Suppressor macrophage (primary cell): ENCODE data around the gene RASSF8.

Experiments used
- DNase-seq, 4 experiments: peaks; one replicate each; pipeline ENCODE4 v3.0.0-alpha.2; 2020 to 2022
- total RNA-seq, 17 experiments: gene quantifications; one replicate each; lab custom pipeline; 2026; ENCODE audit warnings: mixed read lengths in 6 of 17, inconsistent platforms in 3 of 17; lab: John Stamatoyannopoulos, UW

RASSF8 gene, protein sequence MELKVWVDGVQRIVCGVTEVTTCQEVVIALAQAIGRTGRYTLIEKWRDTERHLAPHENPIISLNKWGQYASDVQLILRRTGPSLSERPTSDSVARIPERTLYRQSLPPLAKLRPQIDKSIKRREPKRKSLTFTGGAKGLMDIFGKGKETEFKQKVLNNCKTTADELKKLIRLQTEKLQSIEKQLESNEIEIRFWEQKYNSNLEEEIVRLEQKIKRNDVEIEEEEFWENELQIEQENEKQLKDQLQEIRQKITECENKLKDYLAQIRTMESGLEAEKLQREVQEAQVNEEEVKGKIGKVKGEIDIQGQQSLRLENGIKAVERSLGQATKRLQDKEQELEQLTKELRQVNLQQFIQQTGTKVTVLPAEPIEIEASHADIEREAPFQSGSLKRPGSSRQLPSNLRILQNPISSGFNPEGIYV
- total RNA-seq: 9.3 to 25.5 (median 16.8) reads per million in 17 experiments

DNA sequence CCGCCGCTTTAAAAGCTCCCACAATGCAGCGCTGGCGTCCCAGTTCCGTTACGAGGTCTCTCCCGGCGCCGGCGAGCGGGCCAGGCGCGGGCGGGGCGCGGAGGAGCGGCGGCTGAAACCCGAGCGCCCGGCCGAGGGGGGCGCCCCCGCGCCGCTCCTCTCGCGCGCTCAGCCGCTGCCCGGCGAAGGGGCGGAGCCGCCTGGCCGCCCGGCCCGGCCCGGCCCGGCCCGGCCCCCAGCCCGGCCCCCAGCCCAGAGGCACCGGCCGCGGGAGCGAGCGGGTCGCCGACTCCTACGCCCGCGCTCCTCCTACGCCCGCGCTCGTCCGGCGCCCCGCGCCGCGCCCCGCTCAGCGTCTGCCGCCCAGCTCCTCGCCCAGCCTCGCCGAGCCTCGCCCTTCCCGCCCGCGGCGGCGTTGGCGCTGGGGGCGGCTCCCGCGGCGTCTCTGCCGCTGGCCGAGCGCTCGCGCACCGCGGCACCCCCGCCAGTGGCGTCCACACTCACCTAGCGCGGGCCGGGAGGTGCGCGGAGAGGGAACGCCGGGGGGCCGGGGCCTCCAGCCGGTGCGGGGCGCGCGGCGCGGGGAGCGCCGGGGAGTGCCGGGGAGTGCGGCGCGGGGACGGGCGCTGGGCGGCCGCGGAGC is at the start of gene RASSF8:
Gene RASSF8 (plus strand): TSS at position 255 of the 643 bp plus-strand sequence. CDS start 96,662 bp downstream, outside the sequence.
- peak; percentile 73 to 92 (median 82) for DNase-seq

DNA sequence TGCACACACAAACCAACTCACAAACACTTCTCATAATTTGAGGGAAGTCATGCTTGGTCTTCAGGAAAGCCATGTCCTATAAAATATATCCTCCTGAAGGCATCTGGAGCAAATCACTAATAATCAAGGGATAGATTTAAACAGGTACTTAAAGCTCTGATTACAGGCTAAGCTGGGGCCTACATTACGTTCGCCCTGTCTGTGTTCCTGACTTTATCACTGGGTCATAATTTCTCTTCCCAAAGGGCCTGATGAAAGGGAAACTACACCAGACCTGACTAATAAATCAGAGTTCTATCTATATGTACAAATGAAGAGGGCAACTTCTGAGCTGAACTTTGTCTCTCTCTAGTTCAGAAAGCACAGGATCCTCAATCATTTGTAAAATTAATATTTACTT is 43.9 kb upstream of the RASSF8 start:
- no peak for DNase-seq

DNA sequence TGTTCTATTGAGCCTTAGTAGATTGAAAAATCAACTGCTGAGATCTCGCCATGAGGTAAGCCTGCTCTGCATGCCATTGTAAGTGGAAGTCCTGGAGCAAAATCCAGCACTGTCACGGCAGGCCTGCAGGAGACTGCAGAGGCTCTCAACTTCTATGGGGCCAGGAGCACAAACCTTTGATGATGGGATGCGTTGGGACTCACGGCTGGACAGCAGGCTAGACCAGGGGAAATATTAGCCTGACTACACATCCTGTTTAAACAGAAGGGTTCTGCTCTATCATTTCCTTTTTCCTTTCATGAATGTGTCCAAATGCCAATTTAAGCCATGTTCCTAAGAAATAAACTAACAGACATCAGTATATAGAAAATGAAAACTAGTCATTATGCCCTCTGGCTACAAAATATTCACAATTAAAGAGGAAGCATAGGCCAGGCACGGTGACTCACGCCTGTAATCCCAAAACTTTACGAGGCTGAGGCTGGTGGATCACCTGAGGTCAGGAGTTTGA is 33.9 kb upstream of the RASSF8 start:
- DNase-seq: no peak

DNA sequence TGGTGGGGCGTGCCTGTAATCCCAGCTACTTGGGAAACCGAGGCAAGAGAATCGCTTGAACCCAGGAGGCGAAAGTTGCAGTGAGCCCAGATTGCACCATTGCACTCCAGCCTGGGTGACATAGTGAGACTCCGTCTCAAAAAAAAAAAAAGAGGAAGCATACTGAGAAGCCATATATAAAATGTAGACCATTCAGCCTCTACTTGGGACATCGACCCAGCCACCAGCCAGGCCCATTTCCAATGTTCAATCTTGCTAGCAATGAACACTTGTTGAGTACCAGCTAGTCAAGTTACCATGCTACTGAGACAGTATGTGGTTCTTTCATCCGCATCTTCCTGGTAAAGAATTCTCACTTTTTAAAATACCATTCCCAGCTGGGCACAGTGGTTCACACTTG is 33.4 kb upstream of the RASSF8 start:
- no peak for DNase-seq

DNA sequence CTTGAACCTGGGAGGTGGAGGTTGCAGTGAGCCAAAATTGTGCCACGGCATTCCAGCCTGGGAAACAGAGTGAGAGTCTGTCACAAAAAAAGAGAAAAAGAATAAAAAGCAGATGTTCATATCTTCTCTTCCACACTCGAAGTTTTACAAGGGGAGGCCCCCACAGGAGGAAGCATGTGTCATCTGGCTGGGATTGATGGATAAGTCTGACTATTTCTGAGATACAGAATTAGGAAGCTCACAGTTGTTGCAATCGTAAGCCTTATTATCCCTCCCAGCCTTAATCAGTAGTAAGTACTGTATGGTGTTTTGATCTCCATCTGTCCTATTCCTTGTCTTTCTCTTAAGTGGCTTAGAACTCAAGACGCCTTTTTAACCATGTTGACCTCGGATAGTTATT is 31.9 kb upstream of the RASSF8 start:
- DNase-seq: no peak

DNA sequence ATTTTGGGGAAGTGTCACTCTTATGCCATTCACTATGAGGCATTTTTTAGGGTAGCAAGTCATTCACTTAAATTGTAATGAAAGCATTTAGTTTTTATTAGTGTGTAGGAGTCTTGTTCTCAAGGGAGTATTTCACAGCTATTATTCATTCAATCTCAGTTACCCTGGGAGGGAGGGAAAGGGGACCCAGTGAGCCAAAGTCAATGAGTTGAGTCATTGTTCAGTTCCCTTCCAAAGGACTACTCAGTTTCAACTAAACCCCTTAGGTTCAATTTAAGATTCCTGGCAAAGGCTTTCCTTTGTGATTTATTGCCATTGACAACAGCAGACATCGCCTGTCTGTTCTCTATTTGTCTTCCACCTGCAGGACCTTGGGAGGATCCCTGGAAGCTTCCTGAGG is 29.3 kb upstream of the RASSF8 start:
- DNase-seq: no peak

DNA sequence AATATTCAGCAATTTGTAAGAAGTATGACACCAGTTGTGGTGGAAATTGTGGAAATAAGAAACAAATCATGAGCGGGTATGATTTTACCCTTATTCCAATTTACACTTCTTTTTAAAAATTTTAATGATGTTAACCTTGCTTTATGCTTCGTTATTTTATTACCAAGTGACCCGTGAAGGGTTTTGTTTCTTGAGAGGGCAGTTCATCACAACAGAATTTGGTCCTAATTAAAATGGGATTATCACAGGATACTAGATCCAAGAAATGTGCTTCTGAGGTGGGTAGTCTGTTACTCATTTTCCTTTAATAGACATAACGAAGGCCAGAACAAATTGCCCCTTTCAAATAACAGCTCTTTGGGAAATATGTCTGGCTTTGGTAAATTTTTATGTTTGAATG is 25.5 kb upstream of the RASSF8 start:
- DNase-seq: no peak

DNA sequence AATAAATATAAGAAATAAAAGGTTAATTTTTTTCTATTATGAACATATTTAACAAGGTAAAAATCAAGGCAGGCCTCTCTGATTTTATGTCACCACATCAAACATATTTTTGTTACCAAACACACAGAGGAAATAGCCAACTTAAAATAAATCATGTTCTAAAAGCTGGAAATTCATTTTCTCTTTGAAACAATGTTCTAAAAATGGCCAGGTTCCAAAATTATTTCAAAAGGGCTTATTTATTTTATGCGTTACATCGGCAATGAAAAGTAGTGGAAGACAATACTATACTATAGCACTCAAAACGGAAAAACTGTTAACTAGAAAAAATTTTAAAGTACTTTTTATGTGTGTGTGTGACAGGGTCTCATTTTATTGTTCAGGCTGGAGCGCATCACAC is 24.0 kb upstream of the RASSF8 start:
- DNase-seq: no peak

DNA sequence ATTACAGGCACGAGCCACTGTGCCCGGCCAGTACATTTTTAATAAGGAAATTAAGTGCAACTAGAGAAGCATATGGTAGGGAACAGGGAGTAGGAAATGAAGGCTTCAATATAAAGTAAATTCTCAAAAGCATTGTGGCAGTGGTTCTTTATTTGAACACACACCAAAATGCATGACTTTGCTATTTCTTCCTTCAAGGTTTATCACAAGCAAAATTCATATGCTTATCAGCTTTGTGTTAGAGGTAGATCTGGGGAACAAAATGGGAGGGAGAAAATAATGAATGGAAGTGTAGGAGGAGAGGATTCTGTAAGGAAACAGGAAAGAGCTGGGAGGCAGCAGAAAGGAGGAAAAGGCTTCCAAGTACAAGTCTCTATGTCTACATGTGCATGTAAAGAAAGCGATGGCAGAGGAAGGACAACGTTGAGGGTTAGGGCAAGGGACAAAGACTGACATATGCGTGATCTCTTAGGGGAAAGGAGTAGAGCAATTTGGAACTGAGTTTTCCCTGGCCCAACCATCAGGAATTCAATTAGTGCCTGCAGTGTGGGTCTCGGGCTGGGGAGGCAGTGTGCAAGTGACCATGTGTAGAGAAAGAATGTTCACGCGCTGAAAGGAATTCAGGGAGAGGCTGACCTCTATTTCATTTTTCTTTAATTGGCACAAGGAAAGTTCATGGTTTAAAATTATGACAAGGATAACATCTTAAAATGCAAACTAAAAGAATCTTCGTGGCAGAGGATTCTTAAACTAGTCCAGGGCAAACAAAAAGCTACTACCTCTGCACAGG is 22.9 kb upstream of the RASSF8 start:
- no peak for DNase-seq

DNA sequence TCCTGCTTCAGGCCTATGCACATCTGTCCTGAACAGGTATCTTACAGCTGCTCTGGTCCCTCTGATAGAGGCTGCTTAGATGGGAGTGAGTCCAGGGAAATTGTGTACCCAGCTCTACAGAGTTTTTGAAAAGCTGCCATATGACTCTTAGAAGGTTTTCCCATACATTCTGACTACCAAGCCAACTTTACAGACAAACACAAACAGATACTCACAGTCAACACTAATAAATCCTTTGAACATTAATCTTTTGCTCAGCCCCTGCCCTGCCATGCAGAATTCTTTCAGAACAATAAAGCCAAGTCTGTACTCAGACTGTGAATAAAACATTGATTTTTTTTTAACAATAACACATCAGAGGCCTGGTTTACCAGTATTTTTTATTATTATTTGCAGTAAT is 21.4 kb upstream of the RASSF8 start:
- no peak for DNase-seq

DNA sequence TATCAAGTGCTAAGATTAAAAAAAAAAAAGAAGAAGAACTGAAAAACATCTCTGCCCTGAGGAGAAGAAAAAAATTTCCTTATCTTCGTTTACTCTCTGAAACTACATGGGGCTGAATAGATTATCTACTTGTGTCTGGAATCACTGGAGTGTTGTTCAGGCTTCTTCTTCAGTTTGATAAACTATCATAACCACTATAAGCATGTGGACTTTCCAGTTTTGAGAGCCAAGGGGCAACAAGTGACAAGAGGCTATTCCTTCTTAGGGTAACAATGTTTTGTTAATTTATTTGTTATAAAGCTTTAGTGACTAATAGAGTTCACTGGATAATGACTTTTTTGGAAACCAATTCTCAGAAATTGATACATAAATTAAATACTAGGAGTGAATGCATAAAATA is 19.9 kb upstream of the RASSF8 start:
- DNase-seq: no peak

DNA sequence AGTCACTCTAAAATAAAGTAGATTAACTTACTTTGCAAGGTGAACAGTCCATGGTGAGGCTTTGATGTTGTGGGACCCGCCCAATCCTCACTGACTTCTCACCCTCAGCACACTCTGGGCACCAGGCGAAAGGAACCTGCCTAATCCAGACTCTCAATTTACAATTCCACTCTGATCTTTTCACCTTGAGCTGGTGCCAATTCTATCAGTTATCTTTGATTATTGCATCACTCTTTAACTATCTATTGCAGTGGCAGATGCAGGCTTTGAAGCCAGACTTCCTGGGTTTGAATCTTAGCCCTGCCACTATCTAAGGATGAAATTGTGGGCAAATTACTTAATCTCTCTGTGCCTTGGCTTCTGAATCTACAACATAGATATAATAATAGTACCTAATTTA is 18.9 kb upstream of the RASSF8 start:
- no peak for DNase-seq

DNA sequence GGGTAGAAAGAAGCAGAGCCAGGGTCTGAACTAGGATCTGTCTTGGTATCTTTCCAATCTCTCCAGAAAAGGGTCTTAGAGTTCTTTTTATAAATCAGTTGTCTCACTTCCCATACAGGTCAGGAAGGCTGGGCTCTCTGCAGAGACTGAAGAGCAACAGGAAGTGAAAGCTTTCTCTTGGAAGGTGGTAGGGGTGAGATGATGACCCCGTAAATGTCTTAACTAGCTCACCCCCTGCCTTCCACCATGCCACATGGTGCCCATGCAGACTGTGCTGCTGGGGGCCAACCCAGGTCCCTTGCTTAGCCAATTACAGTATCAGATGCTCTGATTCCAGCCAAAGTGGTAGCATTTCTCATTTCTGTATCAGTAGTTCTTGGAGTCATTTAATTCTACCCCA is 17.6 kb upstream of the RASSF8 start:
- no peak for DNase-seq

DNA sequence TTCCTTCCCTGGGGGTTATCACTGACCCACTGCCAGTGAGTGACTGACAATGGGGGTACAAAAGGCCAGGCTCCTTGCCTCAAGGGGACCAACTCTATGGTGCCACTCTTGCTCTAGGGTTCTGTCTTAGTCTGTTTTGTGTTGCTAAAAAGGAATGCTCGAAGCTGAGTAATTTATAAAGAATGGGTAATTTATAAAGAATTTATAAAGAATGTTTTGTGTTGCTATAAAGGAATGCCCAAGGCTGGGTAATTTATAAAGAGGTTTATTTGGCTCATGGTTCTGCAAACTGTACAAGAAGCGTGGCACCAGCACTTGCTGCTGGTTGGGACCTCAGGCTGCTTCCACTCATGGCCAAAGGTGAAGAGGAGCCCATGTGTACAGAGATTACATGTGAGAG is 15.8 kb upstream of the RASSF8 start:
- no peak for DNase-seq

DNA sequence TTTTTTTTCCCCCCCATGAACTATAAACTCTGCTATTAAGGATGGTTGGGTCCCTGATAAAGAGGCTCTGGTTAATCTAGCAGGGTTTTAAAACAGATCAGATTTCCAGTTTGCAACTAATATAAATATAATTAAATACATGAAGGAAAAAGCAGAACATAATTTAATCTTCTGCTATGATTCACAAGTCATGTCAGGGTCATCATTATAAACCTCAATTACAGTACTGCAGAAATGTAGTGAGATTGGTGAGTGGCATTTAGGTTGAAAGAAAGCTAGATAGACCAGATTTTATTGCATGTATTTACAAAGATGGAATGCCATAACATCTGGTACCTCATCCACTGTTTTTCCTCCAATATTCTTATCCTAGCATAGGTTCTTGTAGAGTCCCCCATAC is 14.5 kb upstream of the RASSF8 start:
- DNase-seq: no peak

DNA sequence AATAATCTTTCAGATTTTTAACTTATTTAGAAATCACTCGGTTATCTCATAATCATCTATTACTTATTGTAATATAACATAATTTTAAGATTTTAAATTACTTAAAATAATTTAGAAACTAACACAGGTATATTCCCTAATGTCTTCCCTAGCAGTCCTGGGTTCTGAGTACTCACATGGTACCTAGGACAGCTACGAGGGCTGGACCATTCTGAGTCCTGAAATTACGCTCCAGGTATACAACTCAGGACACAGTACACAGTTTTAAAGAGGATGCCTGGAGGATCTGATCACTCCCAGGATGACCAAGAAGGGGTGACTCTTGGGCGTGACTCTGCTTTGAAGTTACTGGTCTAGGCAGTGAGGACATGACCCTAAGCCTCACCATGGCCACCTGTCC is 9.1 kb upstream of the RASSF8 start:
- no peak for DNase-seq

DNA sequence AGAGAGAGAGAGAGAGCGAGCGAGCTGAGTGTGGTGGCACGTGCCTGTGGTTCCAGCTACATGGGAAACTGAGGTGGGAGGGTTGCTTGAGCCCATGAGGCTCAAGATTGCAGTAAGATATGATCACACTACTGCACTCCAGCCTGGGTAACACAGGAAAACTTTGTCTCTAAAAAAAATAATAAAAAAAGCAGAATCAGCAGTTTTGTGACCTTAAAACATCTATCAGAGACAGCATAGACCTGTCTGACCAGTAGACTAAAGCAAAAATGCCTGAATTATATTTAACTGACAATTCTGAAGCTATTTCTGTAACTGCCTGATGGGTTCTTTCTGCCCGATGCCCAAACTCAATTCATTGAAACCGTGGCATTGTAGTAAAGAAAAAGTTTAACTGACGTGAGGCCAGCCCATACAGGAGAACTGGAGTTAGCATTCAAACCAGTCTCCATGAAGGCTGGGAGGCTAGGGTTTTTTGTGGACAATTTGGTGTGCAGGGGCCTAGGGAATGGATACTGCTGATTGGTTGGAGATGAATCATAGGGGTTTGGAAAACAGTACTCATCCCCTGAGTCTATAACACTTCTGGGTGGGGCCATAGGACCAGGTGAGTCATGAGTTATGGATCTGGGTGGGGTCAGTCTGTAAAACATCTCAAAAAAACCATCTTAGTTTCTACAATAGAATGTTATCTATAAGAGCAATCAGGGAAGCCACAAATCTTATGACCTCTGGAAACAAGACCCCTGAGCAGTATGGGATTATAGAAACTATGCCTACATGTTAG is 8.0 kb upstream of the RASSF8 start:
- no peak for DNase-seq

DNA sequence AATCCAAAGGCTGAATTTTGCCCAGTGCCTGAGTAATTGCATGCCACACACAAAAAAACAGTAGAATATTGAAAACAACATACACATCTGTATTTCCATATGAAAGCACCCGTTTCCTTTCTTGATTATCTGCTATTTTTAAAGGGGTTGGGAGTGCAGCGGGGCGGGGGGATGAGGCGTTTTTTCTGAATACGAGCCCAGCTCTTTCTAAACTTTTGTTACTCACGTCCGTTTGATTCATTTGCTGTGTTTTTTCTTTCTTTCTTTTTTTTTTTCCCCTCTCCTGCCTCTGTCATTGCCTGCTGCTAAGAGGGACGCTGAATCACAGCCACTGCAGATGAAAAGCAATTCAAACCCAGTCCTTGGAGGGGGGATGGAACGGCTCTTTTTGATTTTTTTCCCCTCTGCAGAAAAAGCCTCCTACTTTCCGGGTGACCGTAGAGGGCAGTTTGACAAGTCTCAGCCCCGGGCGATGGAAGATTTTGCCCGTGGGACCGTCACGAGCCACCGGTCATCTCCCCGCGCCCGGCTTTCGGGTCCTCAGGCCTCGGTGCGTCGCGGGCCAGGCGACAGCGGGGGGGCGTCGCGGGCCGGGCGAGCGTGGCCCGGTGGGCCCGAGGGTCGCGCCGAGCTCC is 572 bp upstream of the RASSF8 start:
- no peak for DNase-seq

DNA sequence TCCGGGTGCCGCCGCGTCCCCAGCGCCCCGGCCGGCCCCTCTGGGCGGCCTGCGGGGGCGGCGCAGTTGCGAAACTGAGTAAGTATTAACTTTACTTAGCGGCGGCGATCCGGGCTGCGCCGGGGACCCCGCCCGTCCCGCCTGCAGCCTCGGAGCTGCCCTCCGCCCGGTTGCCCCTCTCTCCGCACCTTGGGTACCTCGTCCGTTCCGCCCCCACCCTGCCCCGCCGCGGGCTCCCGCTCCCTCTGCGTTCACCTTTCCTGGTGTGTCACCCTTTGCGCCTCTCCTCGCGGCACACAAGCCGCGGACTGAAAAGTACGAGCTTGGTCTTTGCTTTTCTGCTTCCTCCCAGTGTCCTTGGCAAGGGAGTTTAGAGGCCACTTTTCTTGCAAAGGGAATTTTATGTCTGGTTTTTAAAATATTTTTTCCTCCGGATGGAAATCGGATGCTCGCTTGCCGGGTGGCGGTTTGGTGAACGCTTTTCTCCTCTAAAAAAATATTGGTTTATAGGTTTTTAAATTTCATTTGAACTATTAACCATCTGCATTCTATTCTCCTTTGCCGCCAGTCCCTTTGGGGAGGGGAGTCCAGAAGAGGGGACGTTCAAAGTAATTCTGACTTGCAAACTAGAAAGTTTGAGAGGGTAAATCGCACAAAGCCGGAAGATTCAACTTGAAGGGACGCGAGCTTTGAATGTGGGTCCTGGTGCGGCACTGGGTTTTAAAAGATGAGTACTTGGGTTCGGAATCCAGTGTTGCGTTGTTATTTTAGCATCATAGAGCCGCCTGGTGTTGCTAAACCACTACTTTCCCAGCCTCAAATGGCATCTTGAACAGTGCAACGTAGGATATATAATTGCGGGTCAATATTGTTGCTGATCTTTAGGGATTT is 834 bp downstream of the RASSF8 start:
- peak; percentile 23 to 74 (median 54) for DNase-seq

DNA sequence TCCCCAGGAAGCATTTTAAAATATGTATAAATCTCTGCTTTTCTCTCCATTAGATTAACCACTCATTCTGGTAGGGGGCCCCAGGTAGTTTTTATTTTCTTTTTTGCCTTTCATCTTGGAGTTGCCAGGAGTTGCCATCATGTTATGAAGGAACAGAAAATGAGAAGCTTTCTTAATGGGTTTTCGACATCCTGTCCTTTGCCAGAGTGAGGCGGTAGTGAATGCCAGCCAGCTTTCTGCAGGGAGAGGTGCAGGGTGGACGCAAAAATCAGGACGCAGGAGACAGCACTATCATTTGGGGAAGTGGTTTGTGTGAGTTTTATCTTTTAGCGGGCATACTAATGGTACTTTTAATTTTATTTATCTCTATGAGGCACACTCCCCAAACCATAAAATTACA is 1.7 kb downstream of the RASSF8 start:
- DNase-seq: peak; percentile 39 to 66 (median 59)

DNA sequence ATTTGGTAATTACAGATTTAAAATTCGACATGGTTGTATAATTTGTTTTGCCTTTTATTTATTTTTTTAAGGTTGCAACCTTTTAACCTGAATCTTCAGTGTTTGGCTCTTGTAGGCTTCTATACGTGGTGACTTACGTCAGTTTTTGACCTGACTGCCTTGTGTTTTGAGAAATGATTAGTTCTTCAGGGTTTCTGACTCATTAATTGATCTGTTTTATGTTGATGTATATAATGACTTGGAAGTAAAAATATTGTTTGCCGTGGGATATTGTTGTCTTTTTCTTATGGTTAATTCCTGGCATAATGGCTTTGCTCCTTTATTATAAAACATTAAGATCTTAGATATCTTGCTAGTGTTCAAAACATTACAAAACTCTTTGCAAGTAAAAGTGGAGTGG is 2.5 kb downstream of the RASSF8 start:
- DNase-seq: no peak
